HG03439 (cell line): Measurements from ENCODE around the gene CRKL.
"Not testable (repeated sequence)": the region's sequence is repeated elsewhere in the genome, so short reads cannot be mapped to it uniquely, and the experiment has no call there.

Experiments
- ATAC-seq: cut with Tn5 transposase; IDR thresholded peaks from one replicate; pipeline ENCODE4 v1.9.1; 2021; ENCODE audit warnings: mild to moderate bottlenecking, moderate library complexity; ENCODE audit not compliant: unreplicated experiment

Gene CRKL

DNA sequence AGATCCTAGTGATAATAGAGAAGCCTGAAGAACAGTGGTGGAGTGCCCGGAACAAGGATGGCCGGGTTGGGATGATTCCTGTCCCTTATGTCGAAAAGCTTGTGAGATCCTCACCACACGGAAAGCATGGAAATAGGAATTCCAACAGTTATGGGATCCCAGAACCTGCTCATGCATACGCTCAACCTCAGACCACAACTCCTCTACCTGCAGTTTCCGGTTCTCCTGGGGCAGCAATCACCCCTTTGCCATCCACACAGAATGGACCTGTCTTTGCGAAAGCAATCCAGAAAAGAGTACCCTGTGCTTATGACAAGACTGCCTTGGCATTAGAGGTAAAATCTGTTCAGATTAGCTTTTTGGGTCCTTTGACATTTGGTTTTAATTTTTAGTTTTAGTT lies 16.7 kb downstream of the CRKL start:
- no peak for ATAC-seq

DNA sequence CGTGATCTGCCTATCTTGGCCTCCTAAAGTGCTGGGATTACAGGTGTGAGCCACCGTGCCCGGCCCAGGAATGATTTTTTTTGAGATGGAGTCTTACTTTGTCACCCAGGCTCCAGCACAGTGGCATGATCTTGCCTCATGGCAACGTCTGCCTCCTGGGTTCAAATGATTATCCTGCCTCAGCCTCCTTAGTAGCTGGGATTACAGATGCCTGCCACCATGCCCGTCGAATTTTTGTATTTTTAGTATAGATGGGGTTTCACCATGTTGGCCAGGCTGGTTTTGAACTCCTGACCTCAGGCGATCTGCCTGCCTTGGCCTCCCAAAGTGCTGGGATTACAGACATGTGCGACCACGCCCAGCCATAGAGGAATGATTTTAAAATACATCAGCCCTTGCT lies 17.8 kb downstream of the CRKL start:
- not testable (repeated sequence) for ATAC-seq

DNA sequence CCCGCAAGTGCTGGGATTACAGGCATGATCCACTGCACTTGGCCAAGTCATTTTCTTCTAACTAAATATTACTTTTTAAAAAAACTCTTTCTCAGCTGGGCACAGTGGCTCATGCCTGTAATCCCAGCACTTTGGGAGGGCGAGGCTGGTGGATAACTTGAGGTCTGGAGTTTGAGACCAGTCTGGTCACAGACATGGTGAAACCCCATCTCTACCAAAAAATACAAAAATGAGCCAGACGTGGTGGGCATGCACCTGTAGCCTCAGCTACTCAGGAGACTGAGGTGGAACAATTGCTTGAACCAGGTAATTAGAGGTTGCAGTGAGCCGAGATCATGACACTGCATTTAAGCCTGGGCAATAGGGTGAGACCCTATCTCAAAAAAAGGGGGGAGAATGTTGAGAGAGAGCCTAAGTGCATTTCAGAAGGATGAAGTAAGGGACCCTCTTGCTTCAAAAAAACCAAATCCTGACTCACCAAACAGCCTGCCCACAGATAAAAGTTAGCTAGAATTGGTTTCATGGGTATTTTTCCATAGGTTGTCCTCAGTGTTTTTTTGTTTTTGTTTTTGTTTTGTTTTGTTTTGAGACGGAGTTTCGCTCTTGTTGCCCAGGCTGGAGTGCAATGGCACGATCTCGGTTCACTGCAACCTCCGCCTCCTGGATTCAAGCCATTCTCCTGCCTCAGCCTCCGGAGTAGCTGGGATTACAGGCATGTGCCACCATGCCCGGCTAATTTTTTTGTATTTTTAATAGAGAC lies 18.8 kb downstream of the CRKL start:
- ATAC-seq, result not testable (repeated sequence)

DNA sequence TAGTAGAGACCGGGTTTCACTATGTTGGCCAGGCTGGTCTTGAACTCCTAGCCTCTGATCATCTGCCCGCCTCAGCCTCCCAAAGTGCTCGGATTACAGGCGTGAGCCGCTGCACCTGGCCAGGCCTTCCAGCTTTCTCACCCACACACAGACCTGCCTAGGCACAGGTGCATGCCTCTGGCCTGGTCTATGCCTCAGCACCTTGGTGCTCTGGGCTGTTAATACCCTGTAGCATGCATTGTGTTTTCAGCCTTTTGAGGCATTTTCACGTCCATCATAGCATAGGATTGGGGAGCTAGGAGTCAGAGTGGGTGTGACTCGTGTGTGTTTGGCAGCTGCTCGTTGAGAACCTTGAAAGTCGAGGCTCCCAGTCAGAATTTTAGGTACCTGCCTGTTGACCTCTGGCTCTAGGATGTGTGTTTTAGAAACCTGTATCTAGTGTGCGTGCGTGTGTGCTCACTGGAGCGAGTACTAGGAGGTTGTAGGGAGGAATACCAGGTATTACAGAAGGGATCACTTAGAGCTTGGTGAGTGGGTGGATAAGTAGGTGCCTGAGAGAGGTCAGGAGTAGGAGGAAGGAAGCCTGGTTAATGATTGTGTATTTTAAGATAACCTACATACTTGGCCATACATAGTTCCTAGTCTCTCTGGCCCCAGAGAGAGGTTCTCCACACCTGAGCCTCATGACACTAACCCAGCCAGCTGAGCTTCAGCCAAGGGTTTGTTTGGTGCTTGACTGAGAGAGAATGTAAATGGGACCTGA lies 20.0 kb downstream of the CRKL start:
- no peak for ATAC-seq

DNA sequence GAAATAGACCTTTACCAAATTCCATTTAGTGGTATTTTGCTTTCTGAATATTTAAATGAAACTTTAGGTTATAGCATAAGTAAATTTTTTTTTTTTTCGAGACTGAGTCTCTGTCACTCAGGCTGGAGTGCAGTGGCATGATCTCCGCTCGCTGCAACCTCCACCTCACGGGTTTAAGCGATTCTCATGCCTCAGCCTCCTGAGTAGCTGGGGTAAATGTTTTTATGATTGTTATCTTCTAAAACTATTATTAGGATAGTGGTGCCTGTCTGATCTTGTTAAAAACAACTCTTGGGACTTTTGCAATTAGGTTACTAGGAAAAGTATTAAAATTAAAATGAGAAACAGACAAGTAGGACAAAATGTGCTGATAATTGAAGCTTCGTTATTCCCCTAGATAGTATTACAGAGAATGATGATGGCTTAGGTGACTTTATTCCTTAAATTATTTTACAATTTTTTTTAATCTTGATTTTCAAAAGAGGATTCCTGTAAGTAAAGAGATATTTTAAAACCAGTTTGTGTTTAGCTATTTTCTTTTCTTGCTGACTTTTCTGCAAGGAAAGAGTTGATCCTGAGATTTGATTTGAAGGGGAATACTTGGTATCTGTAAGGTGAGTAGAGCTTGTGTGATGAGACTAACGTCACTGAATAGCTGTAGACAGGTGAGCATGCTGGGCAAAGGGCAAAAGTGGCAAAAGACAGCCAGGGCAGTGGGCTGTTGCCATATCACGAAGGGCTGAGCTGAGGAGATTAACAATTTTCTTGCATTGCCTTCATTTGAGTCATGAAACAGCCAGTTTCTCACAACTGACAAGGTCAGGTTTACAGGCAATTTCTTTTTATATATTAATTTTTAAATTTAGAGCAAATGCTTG lies 20.8 kb downstream of the CRKL start:
- no peak for ATAC-seq

DNA sequence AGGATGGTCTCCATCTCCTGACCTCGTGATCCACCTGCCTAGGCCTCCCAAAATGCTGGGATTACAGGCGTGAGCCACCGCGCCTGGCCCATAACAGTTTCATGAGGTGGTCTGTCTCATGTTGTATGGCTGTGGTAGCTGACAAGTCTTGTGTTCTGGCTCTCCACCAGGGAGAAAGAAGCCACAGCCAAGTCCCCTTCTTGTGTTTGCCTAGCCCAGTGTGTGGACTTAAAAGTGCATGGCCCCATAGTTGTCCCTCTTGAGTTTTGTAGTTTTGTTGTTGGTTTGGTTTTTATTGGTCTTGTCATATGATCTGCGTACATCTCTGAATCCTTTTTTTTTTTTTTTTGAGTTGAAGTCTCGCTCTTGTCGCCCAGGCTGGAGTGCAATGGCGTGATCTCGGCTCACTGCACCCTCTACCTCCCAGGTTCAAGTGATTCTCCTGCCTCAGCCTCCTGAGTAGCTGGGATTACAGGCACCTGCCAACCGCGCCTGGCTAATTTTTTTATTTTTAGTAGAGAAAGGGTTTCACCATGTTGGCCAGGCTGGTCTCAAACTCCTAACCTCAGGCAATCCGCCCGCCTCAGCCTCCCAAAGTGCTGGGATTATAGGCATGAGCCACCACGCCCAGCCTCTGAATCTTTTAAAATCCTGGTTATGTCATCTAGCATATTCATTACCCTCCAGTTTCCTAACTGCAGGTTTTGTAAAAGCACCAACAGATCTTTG lies 22.4 kb downstream of the CRKL start:
- ATAC-seq, result not testable (repeated sequence)

DNA sequence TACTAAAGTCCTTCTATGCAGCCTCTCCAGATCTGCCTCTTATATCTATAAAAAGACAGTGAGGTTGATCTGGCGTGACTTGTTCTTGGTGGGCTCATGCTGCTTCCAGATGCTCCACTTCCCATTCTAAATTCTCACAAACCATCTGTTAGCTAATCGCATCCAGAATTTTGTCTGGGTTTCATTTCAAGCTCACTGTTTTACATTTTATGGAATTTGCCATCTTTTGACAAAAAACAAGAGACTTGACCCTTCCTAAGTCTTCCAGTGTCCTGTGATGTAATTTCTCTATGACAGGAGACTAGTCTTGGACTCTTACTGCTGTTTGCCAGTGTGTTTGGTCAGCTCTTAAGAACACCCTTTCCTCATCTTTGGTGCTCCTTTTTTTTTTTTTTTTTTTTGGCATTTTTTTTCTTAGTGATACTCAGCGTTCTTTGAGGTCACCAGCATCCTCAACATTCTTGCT lies 23.0 kb downstream of the CRKL start:
- no peak for ATAC-seq

DNA sequence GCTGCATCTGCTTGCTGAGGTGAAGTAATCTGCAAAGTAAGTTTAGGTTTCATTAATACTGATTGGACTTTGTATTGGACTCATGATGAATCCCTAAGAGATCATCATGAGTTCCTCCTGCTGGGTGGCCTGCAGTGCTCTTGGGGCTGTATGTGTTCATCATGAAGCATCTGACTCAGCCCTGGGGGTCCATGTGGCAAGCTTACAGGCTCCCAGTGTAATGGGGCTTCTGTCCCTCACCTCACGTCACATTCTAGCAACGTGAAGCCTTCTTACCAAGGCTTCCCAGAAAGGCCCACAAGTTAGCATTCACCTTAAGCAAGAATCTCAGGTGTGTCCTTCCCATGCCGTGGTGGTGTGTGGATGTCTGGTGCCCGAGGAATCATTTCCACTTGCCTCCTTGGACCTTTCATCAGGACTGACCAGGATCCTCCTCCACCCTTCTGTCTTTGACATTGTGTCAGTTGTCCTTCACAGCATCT lies 23.7 kb downstream of the CRKL start:
- no peak for ATAC-seq

DNA sequence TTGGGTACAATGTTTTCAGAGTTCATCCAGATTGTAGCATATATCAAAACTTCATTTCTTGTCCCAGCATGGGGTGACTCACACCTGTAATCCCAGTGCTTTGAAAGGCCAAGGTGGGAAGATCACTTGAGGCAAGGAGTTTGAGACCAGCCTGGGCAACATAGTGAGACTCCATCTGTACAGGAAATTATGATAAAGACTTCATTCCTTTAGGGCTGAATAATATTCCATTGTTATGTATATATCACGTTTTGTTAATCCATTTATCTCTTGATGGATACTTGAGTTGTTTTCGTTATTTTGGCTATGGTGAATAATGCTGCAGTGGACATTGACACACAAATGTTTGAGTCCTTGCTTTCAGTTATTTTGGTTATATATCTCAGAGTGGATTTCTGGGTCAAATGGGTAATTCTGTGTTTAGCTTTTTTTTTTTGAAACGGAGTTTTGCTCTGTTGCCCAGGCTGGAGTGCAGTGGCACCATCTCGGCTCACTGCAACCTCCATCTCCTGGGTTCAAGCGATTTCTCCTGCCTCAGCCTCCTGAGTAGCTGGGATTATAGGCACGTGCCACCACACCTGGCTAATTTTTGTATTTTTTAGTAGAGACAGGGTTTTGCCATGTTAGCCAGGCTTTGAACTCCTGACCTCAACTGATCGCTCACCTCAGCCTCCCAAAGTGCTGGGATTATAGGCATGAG lies 25.1 kb downstream of the CRKL start:
- ATAC-seq, result not testable (repeated sequence)

DNA sequence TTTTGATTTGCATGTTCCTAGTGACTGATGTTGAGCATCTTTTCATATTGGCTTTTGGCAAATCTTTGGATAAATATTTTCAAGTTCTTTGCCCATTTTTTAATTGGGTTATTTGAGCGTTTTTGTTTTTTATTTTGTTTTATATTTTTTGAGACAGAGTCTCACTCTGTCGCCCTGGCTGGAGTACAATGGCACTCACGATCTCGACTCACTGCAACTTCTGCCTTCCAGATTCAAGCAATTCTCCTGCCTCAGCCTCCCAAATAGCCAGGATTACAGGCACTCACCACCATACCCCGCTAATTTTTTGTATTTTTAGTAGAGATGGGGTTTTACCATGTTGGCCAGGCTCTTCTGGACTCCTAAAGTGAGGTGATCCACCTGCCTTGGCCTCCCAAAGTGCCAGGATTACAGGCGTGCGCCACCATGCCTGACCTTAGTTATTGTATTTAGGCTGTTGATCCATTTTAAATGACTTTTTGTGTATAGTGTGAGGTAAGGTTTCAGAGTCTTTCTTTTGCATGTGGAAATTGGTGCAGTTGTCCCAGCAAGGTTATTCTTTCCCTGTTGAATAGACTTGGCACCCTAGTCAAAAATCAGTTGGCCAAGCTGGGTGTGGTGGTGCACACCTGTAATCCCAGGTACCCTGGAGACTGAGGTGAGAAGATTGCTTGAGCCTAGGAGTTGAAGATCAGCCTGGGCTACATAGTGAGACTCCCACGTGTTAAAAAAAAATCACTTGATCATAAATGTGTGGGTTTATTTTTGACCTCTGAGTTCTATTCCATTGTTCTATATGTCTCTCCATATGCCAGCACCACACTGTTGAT lies 26.1 kb downstream of the CRKL start:
- ATAC-seq, result no peak

DNA sequence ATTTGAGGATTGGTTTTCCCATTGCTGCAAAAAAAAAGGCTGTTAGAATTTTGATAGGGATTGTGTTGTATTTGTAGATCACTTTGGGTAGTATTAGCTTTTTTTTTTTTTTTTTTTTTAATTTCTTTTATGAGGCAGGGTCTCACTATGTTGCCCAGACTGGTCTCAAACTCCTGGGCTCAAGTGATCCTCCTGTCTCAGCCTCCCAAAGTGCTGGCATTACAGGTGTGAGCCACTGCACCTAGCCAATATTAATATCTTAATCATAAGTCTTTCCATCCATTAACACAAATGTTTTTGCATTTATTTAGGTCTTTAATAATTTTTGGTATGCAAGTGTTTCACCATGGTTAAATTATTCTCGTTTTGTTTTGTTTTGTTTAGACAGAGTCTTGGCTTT lies 26.8 kb downstream of the CRKL start:
- no peak for ATAC-seq

DNA sequence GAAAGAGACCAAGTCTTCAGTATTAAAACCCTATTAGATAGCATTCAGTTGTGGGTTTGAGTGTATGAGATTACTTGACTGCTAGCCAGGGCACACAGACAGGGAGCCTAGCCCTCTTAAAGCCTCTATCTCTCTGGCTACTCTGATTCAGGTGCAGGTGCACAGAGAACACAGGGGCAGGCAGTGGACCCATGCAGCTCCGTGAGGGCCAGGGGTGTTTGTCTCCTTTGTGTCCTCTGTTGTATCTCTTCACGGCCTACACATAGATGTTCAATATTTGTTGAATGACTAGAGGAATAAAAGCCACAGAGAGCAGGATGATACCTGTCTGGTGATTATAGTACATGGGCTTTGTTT lies 28.3 kb downstream of the CRKL start:
- ATAC-seq, result no peak

DNA sequence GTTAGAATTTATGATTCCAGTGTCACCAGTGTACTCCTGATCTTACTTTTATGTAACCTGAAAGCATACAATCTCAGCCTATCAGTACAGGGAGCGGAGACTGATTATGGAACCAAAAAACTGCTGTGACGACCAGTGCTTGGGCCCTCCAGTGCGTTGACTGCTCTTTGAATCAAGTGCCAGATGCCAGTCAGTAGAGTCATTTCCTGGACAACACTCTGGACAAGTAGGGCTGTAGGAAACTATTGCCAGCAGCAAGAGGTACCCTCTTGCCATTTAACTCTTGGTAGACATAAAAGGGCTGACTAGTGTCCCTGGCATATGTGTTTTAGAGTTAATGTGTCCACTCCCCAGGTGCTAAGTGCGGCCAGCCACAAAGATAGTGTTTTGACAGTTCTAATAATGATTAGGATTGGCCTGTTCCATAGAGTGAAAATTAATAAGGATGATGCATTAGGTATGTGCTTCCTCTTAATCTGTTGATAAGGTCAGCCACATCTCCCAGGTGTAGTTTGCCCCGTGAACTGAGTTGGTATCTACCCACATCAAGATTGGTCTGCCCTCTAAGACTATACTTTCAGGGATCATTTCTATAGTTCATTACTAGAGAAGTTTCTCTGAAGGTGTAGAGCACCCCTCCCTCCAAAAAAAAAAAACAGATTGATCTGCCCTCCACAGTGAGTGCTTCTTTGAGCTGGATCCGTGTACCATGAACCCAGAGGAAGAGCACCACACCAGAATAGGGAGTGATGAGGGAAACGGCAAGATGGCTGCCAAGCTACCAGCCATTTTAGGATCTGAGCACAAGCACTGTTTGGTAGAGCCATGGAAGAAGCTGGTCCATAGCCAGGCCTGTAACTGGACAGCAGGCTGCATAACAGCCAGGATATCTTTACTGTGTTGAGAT lies 29.1 kb downstream of the CRKL start:
- no peak for ATAC-seq

DNA sequence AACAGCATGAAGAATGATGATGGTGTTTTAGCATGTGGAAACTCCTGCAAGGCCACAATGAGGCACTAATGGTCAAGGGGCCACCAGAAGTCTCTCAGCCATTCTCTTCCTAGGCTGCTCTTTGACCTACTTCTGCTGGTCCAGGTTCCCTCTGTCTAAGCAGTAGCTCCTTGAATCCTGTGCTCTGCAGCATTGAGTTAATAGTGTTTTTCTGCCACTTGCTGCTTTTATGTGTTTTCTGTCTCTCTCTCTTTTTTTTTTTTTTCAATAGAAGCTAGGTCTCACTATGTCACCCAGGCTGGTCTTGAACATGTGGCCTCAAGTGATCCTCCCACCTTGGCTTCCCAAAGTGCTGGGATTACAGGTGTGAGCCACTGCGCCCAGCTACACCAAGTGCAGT lies 29.8 kb downstream of the CRKL start:
- ATAC-seq, result no peak

DNA sequence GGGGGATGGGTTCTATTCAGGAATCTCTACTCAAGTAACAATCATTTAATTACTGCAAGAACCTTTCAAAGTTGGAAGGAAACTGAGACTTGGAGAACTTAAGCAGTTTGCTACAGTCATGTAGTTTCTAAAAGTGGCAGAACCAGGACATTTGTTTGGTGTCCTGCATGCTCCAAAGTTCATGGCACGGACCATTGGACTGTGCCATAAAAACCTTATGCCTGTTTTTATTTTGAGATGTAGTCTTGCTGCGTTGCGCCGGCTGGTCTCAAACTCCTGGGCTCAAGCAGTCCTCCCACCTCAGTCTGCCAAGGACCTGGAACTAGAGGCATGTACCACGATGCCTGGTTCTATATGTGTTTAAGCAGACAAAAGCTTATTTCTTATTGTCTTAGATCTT lies 31.2 kb downstream of the CRKL start:
- no peak for ATAC-seq

DNA sequence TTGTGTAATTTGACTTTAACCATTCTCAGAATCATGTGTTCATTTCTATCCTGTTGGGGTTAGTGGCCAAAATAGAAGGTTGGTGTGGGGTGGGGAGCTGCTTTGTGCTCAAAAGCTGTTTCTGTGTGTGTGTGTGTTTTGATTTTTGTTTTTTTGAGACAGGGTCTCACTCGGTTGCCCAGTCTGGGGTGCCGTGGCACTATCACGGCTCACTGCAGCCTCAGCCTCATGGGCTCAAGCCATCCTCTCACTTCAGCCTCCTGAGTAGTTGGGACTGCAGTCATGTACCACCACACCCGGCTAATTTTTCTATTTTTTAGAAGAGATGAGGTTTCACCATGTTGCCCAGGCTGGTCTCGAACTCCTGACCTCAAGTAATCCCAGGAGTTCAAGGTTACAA lies 31.8 kb downstream of the CRKL start:
- no peak for ATAC-seq

DNA sequence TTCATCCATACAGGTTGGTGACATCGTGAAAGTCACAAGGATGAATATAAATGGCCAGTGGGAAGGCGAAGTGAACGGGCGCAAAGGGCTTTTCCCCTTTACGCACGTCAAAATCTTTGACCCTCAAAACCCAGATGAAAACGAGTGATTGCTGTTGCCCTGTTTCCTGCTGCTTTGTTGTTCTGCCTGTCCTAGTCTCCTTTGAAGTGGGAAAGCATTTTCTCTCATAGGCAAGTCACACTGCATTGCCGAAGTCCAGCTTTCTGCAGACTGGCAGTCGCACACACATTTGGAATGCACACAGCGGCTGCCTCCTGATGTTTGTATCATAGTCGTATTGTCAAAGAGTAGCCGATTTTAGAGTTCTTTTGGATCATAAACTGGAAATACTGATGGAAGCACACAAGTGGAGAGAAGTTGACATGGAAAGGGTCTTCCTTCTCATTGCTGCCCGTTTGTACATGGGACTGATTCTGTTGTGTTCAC lies 32.5 kb downstream of the CRKL start:
- ATAC-seq, result no peak
